ENCODE measurements around the gene PAK2. TPM values are rescaled to one million over a fixed set of nuclear protein-coding genes. Genes with fewer than 3 reads are reported as not detected.

Gene PAK2
- total RNA-seq, 1 experiment from 2014 or later = 32.6 TPM

DNA sequence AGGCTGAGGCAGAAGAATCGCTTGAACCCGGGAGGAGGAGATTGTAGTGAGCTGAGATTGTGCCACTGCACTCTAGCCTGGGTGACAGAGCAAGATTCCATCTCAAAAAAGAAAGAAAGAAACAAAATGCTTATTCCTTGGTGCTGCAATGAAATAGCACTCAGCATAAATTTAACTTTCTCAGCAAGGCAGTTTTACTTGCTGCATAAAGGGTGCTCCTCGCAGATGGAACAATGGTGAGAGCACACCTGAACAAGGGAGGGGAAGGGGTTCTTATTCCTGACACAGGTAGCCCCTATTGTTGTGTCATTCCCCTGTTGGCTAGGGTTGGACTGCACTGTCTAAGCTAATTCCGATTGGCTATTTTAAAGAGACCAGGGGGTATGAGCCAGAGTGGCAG, 17.1 kb downstream of the PAK2 start:
- intact Hi-C loops (cut with micrococcal nuclease) = no loop called here
- CTCF ChIA-PET = no interaction called here
- peaks cover 32% of the 10 kb centered on the region for H3K36me3 ChIP-seq (ENCODE audit: low read depth, low read length)
- POLR2A ChIA-PET (ENCODE audit: unreplicated experiment) = no interaction called here
- no peak overlapping the region for H3K4me2 ChIP-seq (ENCODE audit: low read length)
- no peak overlapping the region for H3K9ac ChIP-seq (ENCODE audit: low read length)
- no peak overlapping the region for H3K4me3 ChIP-seq (ENCODE audit: low read length)
- H3K4me1 ChIP-seq (ENCODE audit: insufficient read depth, low read length) = no peaks in the 10 kb centered on the region; the same call in 1 of the 2 replicates
- H3K9me3 ChIP-seq (ENCODE audit: low read length) = no peaks in the 10 kb centered on the region; the same call in 1 of the 2 replicates
- no peak for DNase-seq
- H3K27ac ChIP-seq (ENCODE audit: low read length) = no peak overlapping the region
- no peak for ATAC-seq
- H4K20me1 ChIP-seq (ENCODE audit: low read length) = 0 out of 2 replicates have a peak, but pooled peaks cover 4% of the 10 kb centered on the region
- TF ChIP-seq EZH2 (IDR thresholded peaks at IDR 0.05; ENCODE audit: low read length, unreplicated experiment) (no peak), CTCF (conservative IDR thresholded peaks at IDR 0.05; ENCODE audit: low read depth, low read length) (no peak), EZH2phosphoT487 (IDR thresholded peaks at IDR 0.05; ENCODE audit: borderline replicate concordance, low read length) (no peak)
- BruUV-seq (replicated peaks) = no TSS peak
- H3F3A ChIP-seq (ENCODE audit: low read length, unreplicated experiment) = no peaks in the 10 kb centered on the region
- H3K79me2 ChIP-seq (ENCODE audit: low read length) = peaks cover 77% of the 10 kb centered on the region
- no peaks in the 10 kb centered on the region for H3K9me2 ChIP-seq (replicated peaks; ENCODE audit: low read length)
- no peaks in the 10 kb centered on the region for H3K27me3 ChIP-seq (ENCODE audit: low read length)
- no peak overlapping the region for H2AFZ ChIP-seq (ENCODE audit: low read length)

DNA sequence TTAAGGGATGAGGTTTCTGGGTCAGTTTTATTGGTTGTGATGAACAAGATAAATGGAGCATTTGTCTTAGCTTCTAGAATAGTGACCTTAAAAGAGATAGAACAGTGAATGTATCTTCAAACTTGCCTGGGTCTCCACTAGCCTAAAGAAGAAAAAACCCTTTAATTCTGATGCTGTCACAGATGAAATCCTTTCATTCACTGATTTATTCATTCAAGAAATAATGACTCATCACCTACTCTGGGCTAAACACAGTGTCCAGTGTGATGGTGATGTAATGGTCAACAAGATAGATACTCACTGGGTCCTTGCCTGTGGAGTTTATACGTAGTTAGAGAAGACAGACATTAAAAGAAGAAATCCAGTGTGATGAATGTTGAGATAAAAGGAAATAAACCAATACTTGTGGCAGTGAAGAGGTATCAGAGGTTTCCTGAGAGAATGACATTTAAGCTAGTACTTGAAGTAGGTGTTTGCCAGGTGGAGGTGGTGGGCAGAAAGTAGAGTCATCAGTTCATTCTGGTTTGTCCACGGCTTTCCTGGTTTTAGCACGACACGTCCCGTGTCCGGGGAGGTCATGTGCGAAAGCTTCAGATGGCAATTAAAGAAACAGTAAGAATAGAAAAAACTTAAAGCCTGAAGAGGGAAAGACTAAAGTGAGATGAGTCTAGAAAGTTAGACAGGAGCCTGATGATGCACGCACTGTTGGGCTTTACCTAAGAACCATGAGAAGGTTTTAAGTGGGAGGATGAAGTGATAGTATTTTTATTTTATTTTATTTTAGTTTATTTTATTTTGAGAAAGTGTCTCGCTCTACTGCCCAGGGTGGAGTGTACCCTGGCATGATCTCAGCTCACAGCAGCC, 18.5 kb downstream of the PAK2 start:
- Histone ChIP-seq H3K27me3 (ENCODE audit: low read length) (no peaks in the 10 kb centered on the region), H3K9me3 (ENCODE audit: low read length) (no peaks in the 10 kb centered on the region; the same call in 1 of the 2 replicates), H2AFZ (ENCODE audit: low read length) (no peak overlapping the region), H3K4me1 (ENCODE audit: insufficient read depth, low read length) (no peaks in the 10 kb centered on the region; the same call in 1 of the 2 replicates), H3K4me3 (ENCODE audit: low read length) (no peak overlapping the region), H3F3A (ENCODE audit: low read length, unreplicated experiment) (no peaks in the 10 kb centered on the region), H3K9me2 (replicated peaks; ENCODE audit: low read length) (no peaks in the 10 kb centered on the region), H3K79me2 (ENCODE audit: low read length) (peaks cover 71% of the 10 kb centered on the region), H3K27ac (ENCODE audit: low read length) (no peak overlapping the region), H3K4me2 (ENCODE audit: low read length) (no peak overlapping the region), H3K9ac (ENCODE audit: low read length) (no peak overlapping the region), H3K36me3 (ENCODE audit: low read depth, low read length) (peaks cover 32% of the 10 kb centered on the region), H4K20me1 (ENCODE audit: low read length) (0 out of 2 replicates have a peak, but pooled peaks cover 4% of the 10 kb centered on the region)
- BruUV-seq (replicated peaks) = no TSS peak
- no peak for TF ChIP-seq CTCF (conservative IDR thresholded peaks at IDR 0.05; ENCODE audit: low read depth, low read length)
- TF ChIP-seq EZH2 (IDR thresholded peaks at IDR 0.05; ENCODE audit: low read length, unreplicated experiment) = no peak
- TF ChIP-seq EZH2phosphoT487 (IDR thresholded peaks at IDR 0.05; ENCODE audit: borderline replicate concordance, low read length) = no peak
- intact Hi-C loops (cut with micrococcal nuclease) = loop anchor here (1.0 kb wide), 1 partner anchor 19 kb away; the partner anchor contains the start of gene PAK2
- ChIA-PET CTCF (no interaction called here), POLR2A (ENCODE audit: unreplicated experiment) (no interaction called here)
- DNase-seq = peak; percentile 50
- ATAC-seq = peak; percentile 88

- intact Hi-C loops (cut with micrococcal nuclease) = no loop called here
- Histone ChIP-seq H2AFZ (ENCODE audit: low read length) (no peak overlapping the region), H3K4me3 (ENCODE audit: low read length) (no peak overlapping the region), H3K27ac (ENCODE audit: low read length) (no peak overlapping the region), H3F3A (ENCODE audit: low read length, unreplicated experiment) (no peaks in the 10 kb centered on the region), H3K4me2 (ENCODE audit: low read length) (no peak overlapping the region), H3K79me2 (ENCODE audit: low read length) (peaks cover 61% of the 10 kb centered on the region), H3K4me1 (ENCODE audit: insufficient read depth, low read length) (no peaks in the 10 kb centered on the region), H3K27me3 (ENCODE audit: low read length) (no peaks in the 10 kb centered on the region), H3K9ac (ENCODE audit: low read length) (no peak overlapping the region), H3K9me3 (ENCODE audit: low read length) (no peaks in the 10 kb centered on the region), H3K9me2 (replicated peaks; ENCODE audit: low read length) (no peaks in the 10 kb centered on the region), H4K20me1 (ENCODE audit: low read length) (0 out of 2 replicates have a peak, but pooled peaks cover 2% of the 10 kb centered on the region), H3K36me3 (ENCODE audit: low read depth, low read length) (no peaks in the 10 kb centered on the region; the same call in 1 of the 2 replicates)
- BruUV-seq (replicated peaks) = no TSS peak
- no peak for DNase-seq
- TF ChIP-seq EZH2 (IDR thresholded peaks at IDR 0.05; ENCODE audit: low read length, unreplicated experiment) (no peak), EZH2phosphoT487 (IDR thresholded peaks at IDR 0.05; ENCODE audit: borderline replicate concordance, low read length) (no peak), CTCF (conservative IDR thresholded peaks at IDR 0.05; ENCODE audit: low read depth, low read length) (no peak)
- POLR2A ChIA-PET (ENCODE audit: unreplicated experiment) = no interaction called here
- CTCF ChIA-PET = no interaction called here
- ATAC-seq = no peak
Observed at GRCh38 chr3:196763179-196763578, 23.5 kb downstream of the PAK2 start.
